WI38 (cell line): ENCODE measurements around the gene ARIH1.

Experiments
- H3K4me3 ChIP-seq: 2 replicates; pipeline ENCODE4 v1.5.1; 2011; ENCODE audit warnings: low read depth, mild to moderate bottlenecking, control low read depth, low read length
- CTCF ChIP-seq: IDR thresholded peaks from 2 replicates; pipeline ENCODE4 v1.5.1; 2012; ENCODE audit warnings: low read depth, mild to moderate bottlenecking, control low read depth, low read length

Gene ARIH1

GRCh38 chr15:72474912-72475628 is 940 bp downstream of the ARIH1 start:
- TF ChIP-seq CTCF: no peak
- peak overlapping the region; percentile 86 for H3K4me3 ChIP-seq

GRCh38 chr15:72475674-72476073 is 1.5 kb downstream of the ARIH1 start:
- H3K4me3 ChIP-seq: peak overlapping the region; percentile 86
- no peak for TF ChIP-seq CTCF

- peak overlapping the region; percentile 86 for H3K4me3 ChIP-seq
These were observed 2.2 kb downstream of the ARIH1 start for GRCh38 chr15:72476330-72476729.

GRCh38 chr15:72481015-72481659 is 7.0 kb downstream of the ARIH1 start:
- no peak for TF ChIP-seq CTCF
- H3K4me3 ChIP-seq: no peak overlapping the region

- TF ChIP-seq CTCF: no peak
- no peak overlapping the region for H3K4me3 ChIP-seq
These were observed 8.1 kb downstream of the ARIH1 start for GRCh38 chr15:72482275-72482674.

- no peak overlapping the region for H3K4me3 ChIP-seq
- TF ChIP-seq CTCF: no peak
These were observed 9.1 kb downstream of the ARIH1 start for GRCh38 chr15:72483279-72483678.

GRCh38 chr15:72486144-72486543 is 12.0 kb downstream of the ARIH1 start:
- TF ChIP-seq CTCF: no peak
- no peak overlapping the region for H3K4me3 ChIP-seq
